ENCODE results near the gene CCDC186.
A peak's percentile ranks its signal among the peaks of the same experiment; 100 is the strongest.

The CCDC186 gene

DNA sequence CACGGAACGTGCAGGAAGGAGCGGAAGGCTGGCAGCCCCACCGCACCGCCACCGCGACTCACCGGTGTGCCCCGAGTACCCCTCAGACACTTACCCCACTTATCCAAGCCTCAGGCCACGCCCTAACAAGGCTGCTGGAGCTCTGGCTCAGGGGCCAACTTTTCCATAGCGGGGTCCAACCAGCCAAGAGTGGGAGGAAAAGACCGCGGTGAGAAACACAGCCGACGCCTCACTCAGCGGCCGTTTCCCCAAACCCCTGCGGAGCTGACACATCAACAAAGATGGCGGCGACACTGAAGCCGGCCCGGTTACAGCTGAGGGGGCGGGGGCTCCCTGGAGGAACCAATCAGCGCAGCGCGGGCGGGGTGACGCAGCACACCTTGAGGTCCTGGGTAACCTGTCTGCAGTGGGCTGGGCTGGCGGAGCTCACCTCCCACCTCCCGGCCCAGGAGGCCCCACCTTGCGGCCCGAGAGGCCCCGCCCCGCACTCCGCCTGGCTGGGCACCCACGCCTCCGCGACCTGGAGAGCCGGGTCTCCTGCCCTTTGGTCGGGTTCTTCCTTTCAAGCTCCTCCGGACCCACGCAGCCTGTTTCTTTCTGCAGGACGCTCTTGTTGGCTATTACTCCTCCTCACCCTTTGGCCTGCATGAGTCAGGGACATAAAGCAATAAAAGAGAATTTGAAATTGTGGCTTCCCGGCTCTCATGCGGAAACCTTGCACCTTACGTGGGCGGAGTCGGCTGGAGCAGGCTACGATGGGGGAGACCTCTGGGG is at the start of gene CCDC186:
TSS of gene CCDC186 (minus strand) at position 283 of the 774 bp plus-strand sequence. CDS start 10,935 bp downstream, outside the sequence.
- peak; percentile 98 for DNase-seq (ENCODE audit: low spot score)

DNA sequence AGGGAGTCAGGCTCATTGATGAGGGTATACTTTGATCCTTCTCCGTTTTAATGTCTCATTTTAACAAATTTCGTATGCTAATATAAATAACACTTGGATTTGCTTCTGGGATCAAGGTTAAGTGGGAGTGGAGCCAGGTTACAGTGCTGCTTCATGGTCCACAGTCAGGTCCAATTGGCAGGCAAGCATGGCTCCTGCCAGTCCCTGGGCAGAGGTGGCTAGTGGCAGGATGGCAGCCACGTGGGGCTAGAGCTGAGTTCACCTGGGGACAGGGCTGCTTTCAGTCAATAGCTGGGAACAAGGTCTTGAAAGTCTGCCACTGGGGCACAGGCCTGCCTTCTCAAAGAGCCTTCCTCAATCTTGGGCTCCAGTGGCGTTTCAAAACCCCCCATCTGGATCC is 49.1 kb upstream of the CCDC186 start:
- no peak for DNase-seq (ENCODE audit: low spot score)

DNA sequence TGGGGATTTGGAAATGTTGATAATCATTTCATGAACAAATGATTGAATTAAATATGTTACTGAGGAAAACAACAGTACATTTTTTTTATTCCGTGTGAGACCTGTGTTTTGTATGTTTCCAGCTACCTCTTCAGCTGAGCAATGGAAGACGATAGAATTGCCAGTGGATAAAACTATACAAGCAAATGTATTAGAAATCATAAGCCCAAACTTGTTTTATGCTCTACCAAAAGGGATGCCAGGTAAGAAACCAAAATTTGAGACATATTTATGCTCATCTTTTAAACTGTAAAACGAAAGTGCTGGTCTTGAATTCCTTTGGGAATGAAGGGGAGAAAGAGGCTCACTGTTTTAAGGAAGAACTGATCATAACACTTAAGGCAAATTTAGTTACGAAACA is 47.2 kb upstream of the CCDC186 start:
- no peak for DNase-seq (ENCODE audit: low spot score)

DNA sequence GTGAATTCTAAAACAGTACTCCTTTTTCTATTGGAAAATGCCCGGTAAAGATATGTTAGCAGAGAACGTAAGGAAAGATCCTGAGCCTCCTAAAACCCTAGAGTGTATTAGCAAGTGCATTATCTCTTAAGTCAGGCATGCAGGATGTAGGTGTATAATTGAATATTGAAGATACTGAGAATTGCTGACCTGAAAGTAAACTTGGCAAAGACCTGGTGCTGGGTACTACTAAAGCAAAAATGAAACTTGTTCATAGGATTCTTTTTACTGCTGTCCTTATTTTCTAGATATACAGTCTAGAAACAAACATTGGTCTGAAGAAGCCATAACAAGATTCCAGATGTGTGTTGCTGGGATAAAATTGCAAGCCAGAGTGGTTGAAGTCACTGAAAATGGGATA is 46.3 kb upstream of the CCDC186 start:
- no peak for DNase-seq (ENCODE audit: low spot score)

DNA sequence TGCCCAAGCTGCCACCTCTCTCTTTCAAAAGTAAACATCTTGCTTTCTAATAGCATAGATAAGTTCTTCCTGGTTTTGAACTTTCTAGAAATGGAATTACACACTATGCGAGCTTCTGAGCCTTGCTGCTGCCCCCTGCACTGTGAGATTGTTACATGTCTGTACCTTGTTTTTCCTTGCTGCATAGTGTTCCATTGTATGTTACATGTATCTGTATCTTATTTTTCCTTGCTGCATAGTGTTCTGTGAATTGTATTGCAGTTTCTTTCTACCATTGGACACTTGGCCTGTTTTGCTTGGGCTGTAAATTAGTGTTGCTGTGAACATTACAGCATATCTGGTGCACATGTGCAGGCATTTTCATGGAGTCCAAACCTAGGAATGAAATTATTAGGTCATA is 41.0 kb upstream of the CCDC186 start:
- no peak for DNase-seq (ENCODE audit: low spot score)

DNA sequence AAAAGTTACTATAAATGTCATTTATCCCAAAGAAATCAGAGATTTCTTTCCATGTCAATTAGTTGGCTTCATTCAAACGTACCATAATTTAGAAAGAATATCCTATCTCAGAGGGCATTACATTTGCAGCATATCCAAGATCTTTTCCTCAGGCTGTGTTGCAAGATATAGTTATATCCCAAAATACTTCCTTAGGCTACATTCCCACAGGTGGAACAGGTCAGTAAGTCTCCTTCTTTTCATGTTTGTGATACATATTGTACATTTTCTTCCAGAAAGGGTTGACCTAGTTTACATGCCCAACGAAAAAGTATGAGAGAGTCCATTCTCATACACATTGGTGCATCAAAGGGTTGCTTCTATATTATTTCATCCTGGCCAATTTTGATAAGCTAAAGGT is 38.1 kb upstream of the CCDC186 start:
- no peak for DNase-seq (ENCODE audit: low spot score)

DNA sequence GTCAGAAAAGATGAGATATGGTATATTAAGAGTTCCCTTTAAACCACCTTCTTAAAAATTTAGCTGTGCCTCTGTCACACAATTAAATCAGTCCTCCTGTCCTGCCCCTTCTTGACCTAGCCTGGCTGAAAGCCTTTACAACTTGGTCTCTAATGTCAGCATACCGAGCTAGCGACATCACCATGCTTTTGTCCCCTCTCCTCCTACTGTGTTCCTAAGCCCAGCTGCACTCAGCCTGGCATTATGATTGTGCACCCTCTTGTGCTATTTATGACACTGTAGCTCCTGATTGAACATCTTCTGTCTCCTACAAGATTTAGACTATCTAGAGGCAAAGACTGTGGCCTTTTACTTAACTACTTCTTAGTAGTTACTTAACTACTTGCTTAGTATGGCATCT is 34.3 kb upstream of the CCDC186 start:
- peak; percentile 29 for DNase-seq (ENCODE audit: low spot score)

DNA sequence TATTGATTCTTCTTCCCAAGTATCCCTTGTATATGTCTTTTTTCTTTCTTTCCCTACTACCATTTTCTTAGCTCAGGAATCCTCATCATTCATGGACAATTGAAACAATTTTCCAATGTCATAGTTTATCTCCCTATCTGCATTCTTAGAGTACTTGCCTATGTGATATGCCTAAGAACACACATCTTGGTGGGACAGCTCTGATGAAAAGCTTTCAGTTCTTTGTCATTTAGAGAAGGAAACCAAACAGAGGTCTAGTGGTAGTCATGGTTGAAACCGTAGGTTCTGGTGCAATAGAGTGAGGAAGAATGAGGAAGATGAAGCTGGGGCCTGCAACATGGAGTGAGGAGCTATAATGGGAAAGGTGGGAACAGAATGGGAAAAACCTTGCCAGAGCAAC is 33.3 kb upstream of the CCDC186 start:
- no peak for DNase-seq (ENCODE audit: low spot score)

DNA sequence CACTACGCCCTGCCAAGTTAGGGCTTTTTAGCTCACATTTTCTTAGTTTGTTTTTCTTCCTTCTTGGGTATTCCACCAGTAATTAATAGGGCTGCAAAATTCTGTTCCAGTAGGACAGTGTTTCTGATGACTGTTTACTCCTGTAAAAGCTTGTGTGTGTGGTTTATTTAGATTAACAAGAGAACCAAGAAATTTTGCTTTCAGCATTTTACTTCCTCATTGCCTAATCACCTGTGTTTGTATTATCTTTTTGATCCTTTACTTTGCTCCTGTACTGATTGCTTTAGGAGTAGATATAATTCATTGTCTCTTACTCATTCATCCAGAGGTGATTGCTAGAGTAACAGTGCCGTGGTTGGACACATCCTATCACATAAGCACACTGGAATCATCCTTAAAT is 32.9 kb upstream of the CCDC186 start:
- no peak for DNase-seq (ENCODE audit: low spot score)

DNA sequence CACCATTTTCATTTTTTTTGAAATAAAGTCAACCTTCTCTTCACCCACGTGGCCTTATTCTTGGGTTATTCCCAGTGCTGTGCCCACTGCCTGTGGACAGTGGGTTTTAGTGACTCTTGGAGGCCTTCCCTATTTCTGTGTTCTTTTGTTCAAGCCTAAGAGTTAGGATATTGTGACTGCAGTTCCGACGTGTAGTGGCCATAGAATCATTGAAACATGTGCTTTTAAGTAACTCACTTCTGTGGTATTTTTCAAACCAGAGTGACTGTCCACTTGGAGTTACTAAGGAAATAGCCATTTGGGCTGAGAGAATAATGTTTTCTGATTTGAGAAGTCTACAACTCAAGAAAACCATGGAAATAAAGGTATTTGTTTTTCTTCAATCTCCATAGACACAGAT is 28.8 kb upstream of the CCDC186 start:
- DNase-seq (ENCODE audit: low spot score) = no peak

DNA sequence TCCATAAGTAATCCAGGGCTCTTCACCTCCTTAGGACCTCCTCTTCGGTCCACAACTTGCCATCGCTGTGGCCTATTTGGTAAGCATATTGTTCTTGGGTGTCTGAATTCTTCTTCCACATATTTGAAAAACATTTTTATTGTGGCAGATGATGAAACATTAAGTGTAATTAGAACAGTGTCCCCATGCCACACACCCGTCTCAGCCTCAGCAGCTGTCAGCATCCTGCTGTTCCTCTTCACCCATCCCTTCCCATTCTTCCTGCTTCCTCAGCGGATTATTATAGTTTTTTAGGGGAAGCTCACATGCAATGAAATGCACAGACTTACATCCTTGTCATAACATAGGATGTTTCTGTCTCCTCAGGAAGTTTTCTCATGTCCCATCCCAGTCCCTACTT is 25.2 kb upstream of the CCDC186 start:
- DNase-seq (ENCODE audit: low spot score) = no peak

DNA sequence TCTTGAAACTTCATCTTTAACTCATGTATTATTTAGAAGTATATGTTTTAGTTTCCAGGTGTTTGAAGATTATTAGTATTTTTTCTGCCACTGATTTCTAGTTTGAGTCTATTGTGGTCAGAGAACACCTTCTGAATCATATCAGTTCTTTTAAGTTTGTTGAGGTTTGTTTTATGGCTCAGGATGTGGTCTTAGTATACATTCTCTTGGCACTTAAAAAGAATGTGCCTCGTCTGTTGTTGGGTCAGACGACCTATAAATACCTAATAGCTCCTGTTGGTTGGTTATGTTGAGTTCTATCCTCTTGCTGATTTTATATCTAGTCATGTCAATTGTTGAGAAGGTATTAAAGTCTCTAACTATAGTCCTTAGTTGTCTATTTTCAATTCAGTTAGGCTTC is 21.1 kb upstream of the CCDC186 start:
- peak; percentile 33 for DNase-seq (ENCODE audit: low spot score)

DNA sequence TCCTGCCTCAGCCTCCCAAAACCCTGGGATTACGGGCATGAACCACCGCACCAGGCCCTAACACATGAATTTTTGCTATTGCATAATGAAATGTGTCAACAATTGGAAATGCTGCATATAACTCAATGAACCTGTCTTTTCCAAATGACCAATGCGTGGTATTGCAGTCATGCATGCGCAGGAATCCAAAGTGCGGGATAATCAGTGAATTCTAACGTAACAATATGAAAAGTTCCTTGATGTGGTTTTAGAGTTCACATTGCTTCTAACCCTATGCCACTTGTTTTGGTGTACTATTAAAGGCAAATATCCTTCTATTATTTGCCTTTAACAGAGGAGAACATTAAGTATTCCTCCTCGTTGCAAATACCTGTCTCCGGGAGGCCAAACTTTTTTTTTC is 15.7 kb upstream of the CCDC186 start:
- DNase-seq (ENCODE audit: low spot score) = no peak

DNA sequence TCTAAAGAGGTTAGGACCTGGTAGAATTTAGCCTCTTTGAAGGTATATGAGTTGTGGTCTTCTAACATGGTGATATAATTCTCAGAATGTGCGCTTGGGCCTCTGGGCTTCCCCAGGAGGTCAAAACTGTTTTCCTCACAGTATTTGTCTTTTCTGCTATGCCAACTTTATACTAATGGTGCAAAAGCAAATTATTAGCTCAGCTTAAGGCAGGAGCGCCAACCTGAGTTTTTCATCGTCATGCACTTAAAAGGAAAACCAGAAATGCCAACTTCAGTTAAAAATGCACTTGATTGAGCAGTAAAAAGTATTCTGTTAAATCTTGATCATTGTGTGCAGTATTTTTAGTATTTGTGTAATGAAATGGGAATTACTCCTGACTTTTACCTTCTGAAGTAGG is 14.9 kb upstream of the CCDC186 start:
- DNase-seq (ENCODE audit: low spot score) = no peak

DNA sequence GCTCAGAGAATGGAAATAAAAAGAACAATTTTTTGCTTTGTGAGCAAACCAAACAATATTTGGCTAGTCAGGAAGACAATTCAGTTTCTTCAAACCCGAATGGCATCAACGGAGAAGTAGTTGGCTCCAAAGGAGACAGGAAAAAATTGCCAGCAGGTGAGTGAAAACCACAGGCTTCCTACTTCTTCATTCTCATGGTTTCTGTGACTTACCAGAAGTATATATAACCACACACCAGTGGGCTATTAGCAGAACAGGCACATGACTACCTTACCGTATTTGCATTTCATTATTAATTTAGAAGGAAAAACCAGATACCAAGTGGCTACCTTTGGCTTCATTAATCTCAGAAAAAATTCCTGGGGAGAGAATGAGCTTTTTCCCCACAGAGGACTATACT is 14.0 kb upstream of the CCDC186 start:
- no peak for DNase-seq (ENCODE audit: low spot score)

DNA sequence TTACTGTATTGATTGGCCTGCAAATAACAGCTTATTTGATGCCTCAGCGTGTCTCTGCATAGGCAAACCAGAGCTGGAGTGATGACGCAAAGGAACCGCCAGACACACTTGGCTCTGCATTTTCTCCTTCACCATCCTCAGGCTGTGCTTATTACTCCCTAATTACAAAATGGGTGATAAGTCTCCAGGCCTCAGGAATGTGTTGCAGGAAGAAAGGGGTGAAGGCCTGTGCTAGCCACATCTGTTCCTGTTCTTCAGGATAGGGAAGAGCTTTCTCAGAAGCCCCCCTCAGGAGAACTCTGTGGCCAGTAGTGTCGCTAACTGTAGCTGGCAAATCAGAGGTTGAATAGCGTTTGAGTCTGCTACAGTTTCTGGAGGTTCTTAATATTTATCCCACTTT is 10.3 kb upstream of the CCDC186 start:
- DNase-seq (ENCODE audit: low spot score) = no peak

DNA sequence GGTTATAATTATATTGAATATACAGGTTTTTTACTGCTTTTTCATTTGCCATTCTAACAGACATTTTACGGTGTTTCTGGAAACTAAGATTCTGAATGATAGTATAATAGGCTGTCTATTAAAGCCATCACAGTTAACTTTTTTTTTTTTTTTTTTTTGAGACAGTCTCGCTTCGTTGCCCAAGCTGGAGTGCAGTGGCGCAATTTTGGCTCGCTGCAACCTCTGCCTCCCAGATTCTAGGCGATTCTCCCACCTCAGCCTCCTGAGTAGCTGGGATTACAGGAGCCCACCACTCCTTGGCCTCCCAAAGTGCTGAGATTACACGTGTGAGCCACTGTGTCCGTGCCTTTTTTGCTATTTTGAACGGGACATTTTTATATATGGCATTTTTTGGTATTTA is 9.6 kb upstream of the CCDC186 start:
- DNase-seq (ENCODE audit: low spot score) = no peak

DNA sequence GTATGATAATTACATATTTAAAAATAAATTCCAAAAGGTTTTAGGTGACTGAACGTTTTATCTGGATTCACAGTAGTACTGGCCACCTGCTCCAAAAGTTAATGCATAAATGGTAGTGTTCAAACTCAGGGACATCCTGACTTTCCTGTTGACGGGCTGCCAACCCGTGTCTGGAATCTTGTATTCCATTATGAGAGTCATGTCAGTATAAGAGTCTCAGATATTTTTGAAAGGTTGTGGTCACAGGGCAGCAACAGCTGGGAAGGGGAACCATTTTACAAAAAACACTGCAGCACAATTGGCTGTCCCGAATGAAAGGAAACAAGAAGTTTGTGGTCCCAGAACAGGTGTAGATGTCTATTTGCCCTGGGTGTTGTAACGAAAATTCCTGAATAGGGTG is 8.0 kb upstream of the CCDC186 start:
- DNase-seq (ENCODE audit: low spot score) = peak; percentile 58

DNA sequence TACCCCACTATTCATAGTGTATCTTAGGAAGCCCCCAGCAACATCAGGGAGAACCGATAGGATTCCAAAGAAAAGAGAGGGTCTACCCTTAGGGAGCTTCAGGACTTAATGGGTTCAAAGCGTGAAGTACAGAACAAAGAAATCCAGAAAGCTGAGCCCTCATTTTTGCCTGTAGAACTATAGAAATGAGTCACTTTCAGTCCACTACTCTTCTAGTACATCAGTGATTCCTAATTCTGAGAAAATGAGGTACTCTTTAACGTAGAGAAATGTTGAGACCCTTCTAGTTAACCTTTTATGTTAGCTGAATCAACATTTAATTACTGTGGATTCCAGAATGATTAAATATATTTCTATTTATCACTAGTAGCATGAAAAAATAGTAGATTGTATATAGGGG is 6.9 kb upstream of the CCDC186 start:
- DNase-seq (ENCODE audit: low spot score) = no peak

DNA sequence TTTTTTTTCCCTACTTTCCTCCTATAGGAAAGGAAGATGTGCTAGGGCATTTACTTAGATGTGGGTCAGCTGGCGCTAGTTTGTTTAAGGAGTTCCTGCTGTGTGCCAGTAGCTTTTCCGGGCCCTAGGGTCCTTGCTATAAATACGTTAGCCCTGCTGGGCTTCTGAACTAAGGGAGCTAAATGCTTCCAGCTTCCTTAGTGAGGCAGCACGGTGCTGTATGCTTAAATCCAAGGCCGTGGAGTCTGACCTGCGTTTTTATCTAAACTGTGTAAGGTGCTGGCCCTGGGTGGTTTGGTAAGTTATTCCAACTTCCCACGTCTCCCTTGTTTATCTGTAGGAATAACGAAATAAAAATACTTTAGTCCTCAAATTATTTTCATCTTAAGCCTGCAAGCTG is 5.7 kb upstream of the CCDC186 start:
- no peak for DNase-seq (ENCODE audit: low spot score)

DNA sequence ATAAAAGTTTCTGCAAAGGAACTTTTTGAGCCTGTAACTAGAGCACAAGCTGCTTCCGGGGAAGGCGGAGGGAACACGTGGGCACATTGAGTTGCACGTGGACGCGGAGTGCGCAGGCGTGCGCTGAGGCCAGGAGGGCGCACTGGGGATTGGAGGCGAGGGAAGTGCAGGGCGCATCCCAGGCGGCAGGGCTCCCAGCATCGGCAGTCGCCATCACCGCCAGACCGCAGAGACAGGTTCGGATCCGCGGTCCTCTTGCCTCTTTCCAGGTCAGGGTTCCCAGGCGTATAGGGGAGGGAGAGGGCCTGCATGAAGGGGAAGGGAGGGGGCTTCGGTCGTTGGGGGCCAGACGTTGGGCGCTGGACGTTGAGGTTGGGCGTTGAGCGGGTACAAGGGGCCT is 5.1 kb upstream of the CCDC186 start, which contains the start of gene TDRD1:
TSS of gene TDRD1 (plus strand) at position 206 of the 400 bp plus-strand sequence. CDS start 8,479 bp downstream, outside the sequence.
- DNase-seq (ENCODE audit: low spot score) = no peak

DNA sequence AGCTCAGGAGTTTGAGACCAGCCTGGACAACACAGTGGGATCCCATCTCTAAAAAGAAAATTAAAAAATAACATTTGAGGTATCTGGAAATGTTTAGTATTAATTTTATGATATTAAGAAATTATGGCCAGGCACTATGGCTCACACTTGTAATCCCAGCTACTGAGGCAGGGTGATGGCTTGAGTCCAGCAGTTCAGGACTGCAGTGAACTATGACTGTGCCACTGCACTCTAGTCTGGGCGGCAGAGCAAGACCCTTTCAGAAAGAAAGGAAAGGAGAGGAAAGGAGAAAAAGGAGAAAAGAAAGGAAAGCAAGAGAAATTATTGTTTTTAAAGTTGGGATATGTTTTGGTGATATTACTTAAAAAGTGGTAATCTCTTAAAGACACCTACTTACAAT is 2.5 kb upstream of the CCDC186 start:
- DNase-seq (ENCODE audit: low spot score) = no peak

DNA sequence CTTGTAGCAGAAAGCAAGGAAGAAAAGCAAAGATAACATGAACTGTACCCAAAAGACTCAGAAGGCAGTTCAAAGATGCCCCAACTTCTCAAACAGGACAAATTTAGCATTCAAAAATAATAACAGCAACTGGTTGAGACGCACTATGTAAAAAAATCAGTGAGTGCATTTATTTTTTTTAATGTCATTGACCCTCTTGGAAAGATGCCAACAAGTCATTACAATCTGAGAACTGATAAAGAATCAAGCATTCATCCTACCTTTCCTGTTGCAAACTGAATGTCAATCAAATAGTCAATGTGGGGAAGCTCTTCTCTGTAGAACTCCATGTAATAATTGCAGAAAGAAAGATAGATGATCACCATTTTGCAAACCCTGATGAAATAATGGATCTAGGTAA is 1.7 kb upstream of the CCDC186 start:
- no peak for DNase-seq (ENCODE audit: low spot score)

DNA sequence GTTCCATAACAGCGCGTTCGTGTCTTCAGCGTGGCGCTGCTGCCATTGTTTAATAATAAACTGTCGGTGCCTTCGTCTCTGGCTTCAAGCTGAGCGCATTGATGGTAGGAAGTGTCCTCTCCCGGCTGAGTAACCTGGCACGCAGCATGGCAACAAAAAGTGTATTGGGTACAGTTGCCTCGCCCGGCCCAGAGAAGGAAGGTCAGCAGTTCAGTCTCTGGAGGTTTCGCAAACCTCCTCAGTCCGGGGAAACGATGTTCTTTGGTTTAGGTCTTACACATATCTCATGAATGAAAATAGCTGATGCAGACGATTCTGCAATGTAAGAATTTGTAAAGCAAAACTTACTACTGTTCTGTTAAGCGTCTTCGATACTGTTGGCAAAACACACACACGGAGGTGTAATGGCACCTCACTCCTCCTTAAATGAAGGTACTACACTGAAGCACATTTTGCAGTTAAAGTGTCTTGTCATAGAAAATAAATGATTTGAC is 739 bp upstream of the CCDC186 start:
- no peak for DNase-seq (ENCODE audit: low spot score)

Data from kidney tubule cell (primary cell).